Lung (tissue), 12 donors: ENCODE data around the gene CFAP61. TPM values are rescaled to one million over a fixed set of nuclear protein-coding genes. Genes with fewer than 3 reads are reported as not detected.
"Not testable (repeated sequence)": the region's sequence is repeated elsewhere in the genome, so short reads cannot be mapped to it uniquely, and the experiment has no call there.

Experiments
- ATAC-seq: fragments of 200-7000 bp; cut with Tn5 transposase; one replicate; pipeline ENCODE4 v1.9.1; 2020; ENCODE audit warnings: moderate number of reproducible peaks; ENCODE audit not compliant: insufficient read depth, low FRiP score
- DNase-seq, 3 donors: peaks; one replicate each; pipeline ENCODE4 v3.0.0-alpha.2; 2013 to 2017
- H3K27ac ChIP-seq, 2 donors: one replicate each; pipeline ENCODE4 v1.5.1; 2013; ENCODE audit warnings: mild to moderate bottlenecking in 2 of 2, moderate library complexity in 2 of 2, control low read depth in 1 of 2, inconsistent platforms in 1 of 2, low read depth in 1 of 2, low read length in 1 of 2
- H3K27me3 ChIP-seq, 3 donors: one replicate each; pipeline ENCODE4 v1.5.1; 2013; ENCODE audit warnings: low read length in 2 of 3; ENCODE audit not compliant: control insufficient read depth in 3 of 3, insufficient read depth in 3 of 3
- H3K36me3 ChIP-seq, 4 donors: one replicate each; pipeline ENCODE4 v1.5.1; 2013; ENCODE audit warnings: low read length in 4 of 4, mild to moderate bottlenecking in 1 of 4, moderate library complexity in 1 of 4; ENCODE audit not compliant: control insufficient read depth in 4 of 4, insufficient read depth in 4 of 4
- H3K4me1 ChIP-seq, 5 donors: one replicate each; pipeline ENCODE4 v1.5.1; 2013; ENCODE audit warnings: low read length in 5 of 5, mild to moderate bottlenecking in 2 of 5, moderate library complexity in 1 of 5; ENCODE audit not compliant: control insufficient read depth in 5 of 5, insufficient read depth in 5 of 5
- H3K4me3 ChIP-seq: one replicate; pipeline ENCODE4 v1.5.1; 2013; ENCODE audit warnings: mild to moderate bottlenecking, control low read depth, moderate library complexity
- H3K9ac ChIP-seq, 2 donors: one replicate each; pipeline ENCODE4 v1.5.1; 2013; ENCODE audit warnings: low read length in 2 of 2, control low read depth in 1 of 2; ENCODE audit not compliant: insufficient read depth in 1 of 2
- H3K9me3 ChIP-seq, 4 donors: one replicate each; pipeline ENCODE4 v1.5.1; 2013; ENCODE audit warnings: low read length in 3 of 4, mild to moderate bottlenecking in 1 of 4, moderate library complexity in 1 of 4; ENCODE audit not compliant: control insufficient read depth in 4 of 4, insufficient read depth in 3 of 4
- CTCF ChIP-seq: IDR thresholded peaks from 2 replicates; pipeline ENCODE4 v1.5.1; 2012; ENCODE audit warnings: mild to moderate bottlenecking; ENCODE audit errors: control extremely low read depth, extremely low read depth
- WGBS, 2 donors: extraction: QIAGEN DNeasy Blood & Tissue Kit; methylation state at CpG; one replicate each; pipeline ENCODE4 v1.1.7; 2013; 5-methylcytosine and 5-hydroxymethylcytosine counted together
- polyA plus RNA-seq, 2 donors: library from polyadenylated mRNA; stranded (reverse); fragments of 200-250 nt; gene quantifications; one replicate each; pipeline ENCODE4 v1.2.1, GENCODE V29; 2013
- total RNA-seq, 2 donors: library from RNA; depleted of rRNA in 1 of 2; stranded (reverse); fragments of >200 nt in 1 of 2; gene quantifications; one replicate each; pipeline ENCODE4 v1.2.1, GENCODE V29; 2014 to 2021
- donor health status: control.
- donor health status: control.
- donor health status: Bipolar disorder and iron deficiency.
- donor health status: healthy.
- donor health status: DM: yes; HTN: yes; CAD: no.

Gene CFAP61
- total and polyA plus RNA-seq, 4 donors = 2.0 to 15.4 (median 6.5) TPM

- peaks cover 0 to 9% (median 5%) of the 10 kb centered on the region in 5 donors for H3K4me1 ChIP-seq
- peaks cover 0 to 3% (median 0%) of the 10 kb centered on the region in 3 donors for H3K27me3 ChIP-seq
- ATAC-seq = no peak
- no peak for TF ChIP-seq CTCF
- DNase-seq = peak in 1 of 3 donors; percentile 18
- H3K36me3 ChIP-seq = no peaks in the 10 kb centered on the region
- H3K4me3 ChIP-seq = no peak overlapping the region
- peaks cover 0 to 6% (median 2%) of the 10 kb centered on the region in 4 donors for H3K9me3 ChIP-seq
- no peak overlapping the region for H3K9ac ChIP-seq
- WGBS, 2 donors = 63 to 68% methylated on average over 12 of the region's 12 CpGs
- H3K27ac ChIP-seq = peak overlapping the region in 1 of 2 donors; percentile 82
Measured at GRCh38 chr20:20215976-20216727, 163.8 kb downstream of the CFAP61 start.

GRCh38 chr20:20216941-20217340 is 164.6 kb downstream of the CFAP61 start:
- H3K9me3 ChIP-seq = peaks cover 0 to 6% (median 2%) of the 10 kb centered on the region in 4 donors
- H3K36me3 ChIP-seq = no peaks in the 10 kb centered on the region
- H3K4me3 ChIP-seq = no peak overlapping the region
- DNase-seq (no peak), ATAC-seq (no peak)
- peak overlapping the region in 1 of 2 donors; percentile 61 for H3K27ac ChIP-seq
- peaks cover 0 to 9% (median 5%) of the 10 kb centered on the region in 5 donors for H3K4me1 ChIP-seq
- peaks cover 0 to 3% (median 0%) of the 10 kb centered on the region in 3 donors for H3K27me3 ChIP-seq
- H3K9ac ChIP-seq = no peak overlapping the region
- no peak for TF ChIP-seq CTCF
- 46 to 52% methylated on average over 2 of the region's 2 CpGs for WGBS, 2 donors

DNA sequence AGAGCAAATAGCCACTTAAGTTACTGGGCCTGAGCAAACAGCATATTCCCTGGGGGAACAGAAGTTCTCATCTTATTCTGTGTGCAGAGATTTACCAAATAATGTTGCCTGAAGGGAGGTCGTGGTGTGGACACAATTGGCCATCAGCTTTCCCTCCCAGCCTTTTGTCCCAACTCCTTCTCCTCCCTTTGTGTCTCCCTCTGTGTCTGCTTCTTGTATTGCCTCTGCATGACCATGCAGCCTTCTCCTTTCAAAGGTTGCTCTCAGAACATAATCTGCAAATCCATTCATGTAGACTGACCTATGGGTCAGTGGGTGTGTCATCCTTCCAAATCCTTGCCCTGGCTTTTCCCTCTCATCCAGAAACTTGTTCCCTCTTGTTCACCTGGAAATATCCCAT is 165.3 kb downstream of the CFAP61 start:
- H3K4me1 ChIP-seq = peaks cover 0 to 9% (median 5%) of the 10 kb centered on the region in 5 donors
- 43 to 75% methylated on average over 1 of the region's 1 CpG for WGBS, 2 donors
- H3K4me3 ChIP-seq = no peak overlapping the region
- no peaks in the 10 kb centered on the region for H3K36me3 ChIP-seq
- no peak for ATAC-seq
- peaks cover 0 to 3% (median 0%) of the 10 kb centered on the region in 3 donors for H3K27me3 ChIP-seq
- no peak for TF ChIP-seq CTCF
- DNase-seq = no peak
- H3K9ac ChIP-seq = no peak overlapping the region
- H3K27ac ChIP-seq = peak overlapping the region in 1 of 2 donors; percentile 37
- peaks cover 0 to 6% (median 2%) of the 10 kb centered on the region in 4 donors for H3K9me3 ChIP-seq

GRCh38 chr20:20218106-20218505 is 165.8 kb downstream of the CFAP61 start:
- not testable (repeated sequence) for H3K36me3 ChIP-seq, H3K9me3 ChIP-seq, H3K9ac ChIP-seq, H3K4me1 ChIP-seq, DNase-seq, ATAC-seq, H3K4me3 ChIP-seq, H3K27me3 ChIP-seq
- WGBS, 2 donors = 81 to 96% methylated on average over 4 of the region's 4 CpGs
- peak overlapping the region in 1 of 2 donors; percentile 37 for H3K27ac ChIP-seq
